Esophagus muscularis mucosa (tissue), 4 donors: ENCODE data around the gene ZNF582. TPM values are rescaled to one million over a fixed set of nuclear protein-coding genes. Genes with fewer than 3 reads are reported as not detected.

Source experiments
- DNase-seq: peaks from one replicate; pipeline ENCODE4 v3.0.0-alpha.2; 2017; ENCODE audit errors: extremely low spot score
- H3K27ac ChIP-seq, 4 donors: fragments of 200-600 bp; sonication (generic); replicated peaks in 1 of 4; 1 replicate in 3 of 4; 2 replicates in 1 of 4; pipeline ENCODE4 v1.5.1; 2016 to 2019; ENCODE audit warnings: mild to moderate bottlenecking in 1 of 4
- H3K27me3 ChIP-seq, 4 donors: fragments of 200-600 bp; sonication (generic); one replicate each; pipeline versions ENCODE4 v1.5.1 to v1.6.0; 2016 to 2019
- H3K36me3 ChIP-seq, 4 donors: fragments of 200-600 bp; sonication (generic); one replicate each; pipeline ENCODE4 v1.5.1; 2016 to 2019
- H3K4me1 ChIP-seq, 4 donors: fragments of 200-600 bp; sonication (generic); one replicate each; pipeline ENCODE4 v1.5.1; 2016 to 2019
- H3K4me3 ChIP-seq, 4 donors: fragments of 200-600 bp; sonication (generic); 1 replicate in 2 of 4; 2 replicates in 2 of 4; pipeline ENCODE4 v1.5.1; 2016 to 2019; ENCODE audit warnings: mild to moderate bottlenecking in 4 of 4, moderate library complexity in 1 of 4
- H3K9me3 ChIP-seq, 4 donors: fragments of 200-600 bp; sonication (generic); 1 replicate in 3 of 4; 2 replicates in 1 of 4; pipeline ENCODE4 v1.5.1; 2016 to 2019
- EP300 ChIP-seq: sonication (generic); formaldehyde crosslinking; IDR thresholded peaks from one replicate; pipeline ENCODE4 v1.6.1; 2017; ENCODE audit warnings: antibody characterized with exemption
- POLR2A ChIP-seq: fragments of 450-650 bp; IDR thresholded peaks from one replicate; pipeline ENCODE4 v1.6.1; 2017; ENCODE audit warnings: antibody characterized with exemption, moderate library complexity, mild to moderate bottlenecking, low read depth
- POLR2AphosphoS5 ChIP-seq, 2 donors: sonication (generic); formaldehyde crosslinking; IDR thresholded peaks; one replicate each; pipeline ENCODE4 v1.6.1; 2017; ENCODE audit warnings: antibody characterized with exemption in 2 of 2
- WGBS: methylation state at CpG from one replicate; pipeline ENCODE4 v1.1.5; 2018; 5-methylcytosine and 5-hydroxymethylcytosine counted together
- intact Hi-C: fragments of 100-400 bp; cut with DNase I; formaldehyde crosslinking; loops from one replicate; pipeline ENCODE4 v1.15.1; 2023
- total RNA-seq, 4 donors: library from RNA; depleted of rRNA; stranded (reverse); fragments of >200 nt; gene quantifications; one replicate each; pipeline versions ENCODE4 v1.1.0 to v1.2.1, GENCODE V29; 2016
- TF ChIP-seq, protein P1 (sequence below), 3 experiments: fragments of 200-600 bp in 2 of 3; fragments of 450-650 bp in 1 of 3; sonication (generic) in 2 of 3; IDR thresholded peaks; one replicate each; pipeline ENCODE4 v1.5.1; 2017 to 2019; ENCODE audit warnings: antibody characterized with exemption in 3 of 3, mild to moderate bottlenecking in 2 of 3, moderate library complexity in 1 of 3

The ZNF582 gene
- total RNA-seq, 4 donors from 2014 or later: 4.1 to 5.5 (median 4.8) TPM

GRCh38 chr19:56372281-56372680 is 21.1 kb downstream of the ZNF582 start:
- Histone ChIP-seq H3K27me3 (no peaks in the 10 kb centered on the region), H3K4me3 (no peak overlapping the region), H3K9me3 (peaks cover 0 to 17% (median 15%) of the 10 kb centered on the region in 4 donors), H3K4me1 (peaks cover 21 to 22% (median 21%) of the 10 kb centered on the region in 4 donors), H3K27ac (no peak overlapping the region), H3K36me3 (peaks cover 34 to 83% (median 61%) of the 10 kb centered on the region in 4 donors)
- DNase-seq: no peak
- TF ChIP-seq POLR2AphosphoS5 (IDR thresholded peaks at IDR 0.05): no peak
- TF ChIP-seq EP300: no peak
- TF ChIP-seq, protein P1, sequence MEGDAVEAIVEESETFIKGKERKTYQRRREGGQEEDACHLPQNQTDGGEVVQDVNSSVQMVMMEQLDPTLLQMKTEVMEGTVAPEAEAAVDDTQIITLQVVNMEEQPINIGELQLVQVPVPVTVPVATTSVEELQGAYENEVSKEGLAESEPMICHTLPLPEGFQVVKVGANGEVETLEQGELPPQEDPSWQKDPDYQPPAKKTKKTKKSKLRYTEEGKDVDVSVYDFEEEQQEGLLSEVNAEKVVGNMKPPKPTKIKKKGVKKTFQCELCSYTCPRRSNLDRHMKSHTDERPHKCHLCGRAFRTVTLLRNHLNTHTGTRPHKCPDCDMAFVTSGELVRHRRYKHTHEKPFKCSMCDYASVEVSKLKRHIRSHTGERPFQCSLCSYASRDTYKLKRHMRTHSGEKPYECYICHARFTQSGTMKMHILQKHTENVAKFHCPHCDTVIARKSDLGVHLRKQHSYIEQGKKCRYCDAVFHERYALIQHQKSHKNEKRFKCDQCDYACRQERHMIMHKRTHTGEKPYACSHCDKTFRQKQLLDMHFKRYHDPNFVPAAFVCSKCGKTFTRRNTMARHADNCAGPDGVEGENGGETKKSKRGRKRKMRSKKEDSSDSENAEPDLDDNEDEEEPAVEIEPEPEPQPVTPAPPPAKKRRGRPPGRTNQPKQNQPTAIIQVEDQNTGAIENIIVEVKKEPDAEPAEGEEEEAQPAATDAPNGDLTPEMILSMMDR (IDR thresholded peaks at IDR 0.05): no peak
- no peak for TF ChIP-seq POLR2A
- intact Hi-C loops: no loop called here
- 90% methylated on average over 1 of the region's 1 CpG for WGBS

DNA sequence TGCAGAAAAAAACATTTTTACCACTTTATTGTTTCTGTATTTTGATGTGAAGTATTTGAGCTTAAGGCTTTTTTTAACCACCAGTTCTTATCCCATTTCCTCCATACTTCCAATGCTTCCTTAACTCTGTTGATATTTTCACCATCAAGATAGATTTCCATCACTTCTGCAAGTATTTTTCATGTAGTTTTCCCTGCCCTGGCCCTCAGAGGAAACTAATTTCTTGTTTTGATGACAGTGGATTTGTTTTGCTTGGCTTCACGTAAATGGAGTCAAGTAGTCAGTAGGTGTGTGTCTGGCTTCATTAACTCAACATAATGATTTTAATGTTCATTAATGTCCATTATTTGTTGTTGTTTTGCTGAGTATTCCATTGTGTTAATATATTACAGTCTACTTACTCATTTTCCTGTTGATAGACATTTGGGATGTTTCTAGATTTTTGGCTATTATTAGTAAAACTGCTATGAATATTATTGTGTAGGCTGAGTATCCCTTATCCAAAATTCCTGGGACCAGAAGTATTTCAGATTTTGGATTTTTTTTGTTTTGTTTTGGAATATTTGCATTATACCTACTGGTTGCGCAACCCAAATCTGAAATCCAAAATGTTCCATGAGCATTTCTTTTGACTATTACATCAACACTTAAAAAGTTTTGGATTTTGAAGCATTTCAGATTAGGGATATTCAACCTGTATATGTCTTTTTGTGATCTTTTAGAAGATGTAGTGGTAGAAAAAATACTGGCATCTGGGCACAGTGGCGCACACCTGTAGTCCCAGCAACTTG is 23.3 kb downstream of the ZNF582 start:
- H3K27ac ChIP-seq: no peak overlapping the region
- H3K4me1 ChIP-seq: peaks cover 21 to 22% (median 21%) of the 10 kb centered on the region in 4 donors
- H3K9me3 ChIP-seq: peaks cover 0 to 3% (median 0%) of the 10 kb centered on the region in 4 donors
- intact Hi-C loops: no loop called here
- peaks cover 17 to 61% (median 40%) of the 10 kb centered on the region in 4 donors for H3K36me3 ChIP-seq
- no peaks in the 10 kb centered on the region for H3K27me3 ChIP-seq
- H3K4me3 ChIP-seq: no peak overlapping the region
- TF ChIP-seq POLR2A (no peak), EP300 (no peak), POLR2AphosphoS5 (IDR thresholded peaks at IDR 0.05) (no peak)
- TF ChIP-seq, protein P1 (IDR thresholded peaks at IDR 0.05): no peak
- DNase-seq: no peak
- WGBS: 93% methylated on average over 3 of the region's 3 CpGs

DNA sequence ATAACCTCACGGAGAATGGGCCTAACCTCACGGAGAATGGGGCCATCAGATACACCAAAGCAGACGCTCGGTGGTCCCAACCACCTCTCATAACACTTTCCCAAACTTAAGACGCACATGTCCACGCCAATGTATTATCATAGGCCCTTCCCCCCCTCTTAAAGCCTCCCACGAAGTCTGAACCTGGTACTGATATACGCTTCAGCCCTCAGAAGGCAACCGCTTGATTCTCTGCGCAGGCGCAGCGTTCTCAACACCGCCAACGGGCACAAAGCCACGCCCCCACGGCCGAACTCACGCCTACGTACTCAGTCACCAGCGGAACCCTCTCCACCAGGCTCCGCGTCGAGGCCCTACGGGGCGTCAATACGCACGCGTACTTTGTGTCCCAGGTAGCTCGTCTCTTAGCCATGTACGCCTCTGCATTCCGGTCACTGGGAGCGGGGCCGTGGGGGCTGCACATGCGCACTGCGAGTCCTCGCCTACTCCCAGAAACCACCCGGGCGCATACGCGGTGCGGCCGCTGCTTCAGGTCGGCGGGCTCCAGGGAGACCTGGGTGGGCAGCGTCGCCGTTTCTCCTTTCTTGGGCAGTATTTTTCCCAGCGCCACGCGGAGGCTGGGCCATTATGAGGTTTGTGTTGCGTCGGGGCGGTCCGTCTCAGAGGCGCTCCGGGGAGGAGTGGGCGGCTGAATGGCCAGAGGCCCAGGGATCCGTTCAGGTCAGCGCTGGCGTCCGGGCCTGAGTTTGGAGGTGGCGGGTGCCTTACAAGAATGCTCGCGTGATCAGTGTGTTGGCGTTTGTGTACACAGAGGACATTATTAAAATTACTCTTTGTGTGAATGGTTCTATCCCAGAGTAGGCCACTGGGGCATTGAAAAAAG is 25.3 kb downstream of the ZNF582 start:
- no peak for TF ChIP-seq EP300
- TF ChIP-seq POLR2AphosphoS5 (IDR thresholded peaks at IDR 0.05): peak; percentile 89 to 90
- TF ChIP-seq, protein P1 (IDR thresholded peaks at IDR 0.05): peak in 2 of 3 experiments; percentile 9 to 15
- TF ChIP-seq POLR2A: peak; percentile 37
- peaks cover 0 to 41% (median 20%) of the 10 kb centered on the region in 4 donors for H3K36me3 ChIP-seq
- DNase-seq: peak; percentile 97
- H3K9me3 ChIP-seq: peaks cover 0 to 22% (median 6%) of the 10 kb centered on the region in 4 donors
- H3K4me1 ChIP-seq: peaks cover 21 to 22% (median 21%) of the 10 kb centered on the region in 4 donors
- WGBS: 15% methylated on average over 24 of the region's 65 CpGs
- H3K4me3 ChIP-seq: peak overlapping the region; percentile 63 to 78 (median 70)
- intact Hi-C loops: no loop called here
- H3K27me3 ChIP-seq: no peaks in the 10 kb centered on the region
- peak overlapping the region; percentile 86 to 91 (median 88) for H3K27ac ChIP-seq

DNA sequence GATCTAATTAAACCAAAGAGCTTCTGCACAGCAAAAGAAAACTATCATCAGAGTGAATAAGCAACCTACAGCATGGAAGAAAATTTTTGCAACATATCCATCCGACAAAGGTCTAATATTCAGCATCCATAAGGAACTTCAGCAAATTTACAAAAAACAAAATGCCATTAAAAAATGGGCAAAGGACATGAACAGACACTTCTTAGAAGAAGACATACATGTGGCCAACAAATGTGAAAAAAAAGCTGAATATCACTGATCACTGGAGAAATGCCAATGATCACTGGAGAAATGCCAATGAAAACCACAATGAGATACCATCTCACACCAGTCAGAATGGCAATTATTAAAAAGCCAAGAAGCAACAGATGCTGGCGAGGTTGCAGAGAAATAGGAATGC is 32.5 kb downstream of the ZNF582 start:
- Histone ChIP-seq H3K36me3 (peaks cover 0 to 14% (median 9%) of the 10 kb centered on the region in 4 donors), H3K27ac (no peak overlapping the region), H3K27me3 (no peaks in the 10 kb centered on the region), H3K4me1 (no peaks in the 10 kb centered on the region), H3K9me3 (peaks cover 0 to 45% (median 18%) of the 10 kb centered on the region in 4 donors), H3K4me3 (no peak overlapping the region)
- intact Hi-C loops: no loop called here
- TF ChIP-seq, protein P1 (IDR thresholded peaks at IDR 0.05): no peak
- TF ChIP-seq POLR2A (no peak), POLR2AphosphoS5 (IDR thresholded peaks at IDR 0.05) (no peak), EP300 (no peak)
- no peak for DNase-seq
- 100% methylated on average over 2 of the region's 2 CpGs for WGBS
